ENCODE results near the gene ATP10A.
"Not testable (repeated sequence)": the region's sequence is repeated elsewhere in the genome, so short reads cannot be mapped to it uniquely, and the experiment has no call there.

The ATP10A gene

GRCh38 chr15:25883463-25884259 is 20.5 kb upstream of the ATP10A start:
- peak; percentile 67 to 85 for DNase-seq
- H2BK120ac ChIP-seq (ENCODE audit: insufficient read depth, low read length, poor library complexity) = no peak overlapping the region
- no peak overlapping the region for H3K4ac ChIP-seq (ENCODE audit: low read depth, low read length)
- H3K9me3 ChIP-seq (ENCODE audit: insufficient read depth, low read depth, low read length) = no peaks in the 10 kb centered on the region
- no peak overlapping the region for H3K18ac ChIP-seq (ENCODE audit: low read length)
- H3K23ac ChIP-seq (ENCODE audit: low read length) = no peak overlapping the region
- no peak overlapping the region for H2AK5ac ChIP-seq (ENCODE audit: low read length)
- no peak overlapping the region for H4K8ac ChIP-seq (ENCODE audit: low read depth, low read length)
- H4K12ac ChIP-seq (ENCODE audit: low read depth, low read length) = no peak overlapping the region
- no peak overlapping the region for H3K4me3 ChIP-seq (ENCODE audit: low read depth, low read length)
- H3K4me1 ChIP-seq (ENCODE audit: control insufficient read depth in 1 of 2, insufficient read depth in 2 of 2, low read length in 2 of 2) = no peaks in the 10 kb centered on the region
- H2BK12ac ChIP-seq (ENCODE audit: low read length) = no peak overlapping the region
- no peaks in the 10 kb centered on the region for H3K79me2 ChIP-seq (ENCODE audit: control insufficient read depth, insufficient read depth, low read length, poor library complexity)
- no peak overlapping the region for H3K27ac ChIP-seq (ENCODE audit: low read depth, low read length)
- H3K4me2 ChIP-seq (ENCODE audit: low read length) = no peak overlapping the region
- H3K79me1 ChIP-seq (ENCODE audit: low read length) = no peaks in the 10 kb centered on the region
- no peak overlapping the region for H2BK5ac ChIP-seq (ENCODE audit: low read depth, low read length, poor library complexity)
- no peak overlapping the region for H2AFZ ChIP-seq (ENCODE audit: insufficient read depth, low read length, poor library complexity)
- no peak overlapping the region for H4K91ac ChIP-seq (ENCODE audit: low read depth, low read length)
- H3K14ac ChIP-seq (ENCODE audit: low read length) = no peak overlapping the region
- H3K27me3 ChIP-seq (ENCODE audit: insufficient read depth, low read length) = no peaks in the 10 kb centered on the region
- WGBS (ENCODE audit: extremely low coverage, insufficient coverage, insufficient read length) = no CpG with 5 or more reads among the region's 6 CpGs
- no peaks in the 10 kb centered on the region for H3K36me3 ChIP-seq (ENCODE audit: control insufficient read depth in 1 of 2, insufficient read depth in 2 of 2, low read length in 2 of 2)
- no peak overlapping the region for H3K9ac ChIP-seq (ENCODE audit: low read length)

GRCh38 chr15:25882466-25882865 is 19.3 kb upstream of the ATP10A start:
- Histone ChIP-seq H3K4me2 (ENCODE audit: low read length) (no peak overlapping the region), H3K14ac (ENCODE audit: low read length) (no peak overlapping the region), H3K36me3 (ENCODE audit: control insufficient read depth in 1 of 2, insufficient read depth in 2 of 2, low read length in 2 of 2) (no peaks in the 10 kb centered on the region), H3K18ac (ENCODE audit: low read length) (no peak overlapping the region), H3K79me2 (ENCODE audit: control insufficient read depth, insufficient read depth, low read length, poor library complexity) (no peaks in the 10 kb centered on the region), H4K91ac (ENCODE audit: low read depth, low read length) (no peak overlapping the region), H3K9ac (ENCODE audit: low read length) (no peak overlapping the region), H3K27ac (ENCODE audit: low read depth, low read length) (no peak overlapping the region), H4K8ac (ENCODE audit: low read depth, low read length) (no peak overlapping the region), H3K4me1 (ENCODE audit: control insufficient read depth in 1 of 2, insufficient read depth in 2 of 2, low read length in 2 of 2) (no peaks in the 10 kb centered on the region), H3K27me3 (ENCODE audit: insufficient read depth, low read length) (no peaks in the 10 kb centered on the region), H2AFZ (ENCODE audit: insufficient read depth, low read length, poor library complexity) (no peak overlapping the region), H4K12ac (ENCODE audit: low read depth, low read length) (no peak overlapping the region), H2BK12ac (ENCODE audit: low read length) (no peak overlapping the region), H2AK5ac (ENCODE audit: low read length) (no peak overlapping the region), H3K4ac (ENCODE audit: low read depth, low read length) (no peak overlapping the region), H3K79me1 (ENCODE audit: low read length) (no peaks in the 10 kb centered on the region), H3K9me3 (ENCODE audit: insufficient read depth, low read depth, low read length) (no peaks in the 10 kb centered on the region), H3K4me3 (ENCODE audit: low read depth, low read length) (no peak overlapping the region), H2BK5ac (ENCODE audit: low read depth, low read length, poor library complexity) (no peak overlapping the region), H2BK120ac (ENCODE audit: insufficient read depth, low read length, poor library complexity) (no peak overlapping the region), H3K23ac (ENCODE audit: low read length) (no peak overlapping the region)
- WGBS (ENCODE audit: extremely low coverage, insufficient coverage, insufficient read length) = no CpG with 5 or more reads among the region's 2 CpGs
- DNase-seq = no peak

- not testable (repeated sequence) for H2BK120ac ChIP-seq (ENCODE audit: insufficient read depth, low read length, poor library complexity); DNase-seq; H3K4me2 ChIP-seq (ENCODE audit: low read length); H3K9me3 ChIP-seq (ENCODE audit: insufficient read depth, low read depth, low read length); H3K27ac ChIP-seq (ENCODE audit: low read depth, low read length); H2AK5ac ChIP-seq (ENCODE audit: low read length); H3K4ac ChIP-seq (ENCODE audit: low read depth, low read length); H3K79me1 ChIP-seq (ENCODE audit: low read length); H4K8ac ChIP-seq (ENCODE audit: low read depth, low read length); H4K12ac ChIP-seq (ENCODE audit: low read depth, low read length); H4K91ac ChIP-seq (ENCODE audit: low read depth, low read length); H2BK5ac ChIP-seq (ENCODE audit: low read depth, low read length, poor library complexity); H3K36me3 ChIP-seq (ENCODE audit: control insufficient read depth in 1 of 2, insufficient read depth in 2 of 2, low read length in 2 of 2); H3K79me2 ChIP-seq (ENCODE audit: control insufficient read depth, insufficient read depth, low read length, poor library complexity); H3K4me3 ChIP-seq (ENCODE audit: low read depth, low read length); H3K23ac ChIP-seq (ENCODE audit: low read length); H3K27me3 ChIP-seq (ENCODE audit: insufficient read depth, low read length); H3K14ac ChIP-seq (ENCODE audit: low read length); H3K4me1 ChIP-seq (ENCODE audit: control insufficient read depth in 1 of 2, insufficient read depth in 2 of 2, low read length in 2 of 2); H2AFZ ChIP-seq (ENCODE audit: insufficient read depth, low read length, poor library complexity); H3K18ac ChIP-seq (ENCODE audit: low read length); H2BK12ac ChIP-seq (ENCODE audit: low read length); H3K9ac ChIP-seq (ENCODE audit: low read length)
- WGBS (ENCODE audit: extremely low coverage, insufficient coverage, insufficient read length) = no CpG with 5 or more reads among the region's 6 CpGs
These were observed 17.8 kb upstream of the ATP10A start for GRCh38 chr15:25880877-25881276.

DNA sequence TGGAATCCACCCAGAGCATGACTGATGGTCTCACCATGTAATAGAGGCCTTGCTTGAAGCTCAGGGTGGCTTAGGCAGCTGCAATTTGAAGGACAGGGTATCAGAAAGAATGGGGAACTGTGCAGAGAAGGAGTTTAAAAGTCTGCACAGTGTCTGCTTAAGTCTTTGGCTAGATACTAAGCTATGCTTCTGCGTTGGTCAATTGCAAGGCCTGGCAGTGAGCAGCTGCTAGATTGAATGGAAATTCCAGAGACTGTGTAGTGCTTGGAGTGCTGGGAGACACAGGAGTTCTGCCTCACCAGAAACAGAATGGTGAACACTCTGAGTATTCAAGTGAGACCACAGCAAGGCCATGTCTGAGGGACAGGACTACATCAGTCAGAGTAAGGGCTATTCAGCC is 17.3 kb upstream of the ATP10A start:
- Histone ChIP-seq H3K27me3 (ENCODE audit: insufficient read depth, low read length) (no peaks in the 10 kb centered on the region), H3K79me2 (ENCODE audit: control insufficient read depth, insufficient read depth, low read length, poor library complexity) (no peaks in the 10 kb centered on the region), H3K9ac (ENCODE audit: low read length) (no peak overlapping the region), H4K12ac (ENCODE audit: low read depth, low read length) (no peak overlapping the region), H2BK120ac (ENCODE audit: insufficient read depth, low read length, poor library complexity) (no peak overlapping the region), H2AFZ (ENCODE audit: insufficient read depth, low read length, poor library complexity) (no peak overlapping the region), H3K27ac (ENCODE audit: low read depth, low read length) (no peak overlapping the region), H3K36me3 (ENCODE audit: control insufficient read depth in 1 of 2, insufficient read depth in 2 of 2, low read length in 2 of 2) (no peaks in the 10 kb centered on the region), H2BK5ac (ENCODE audit: low read depth, low read length, poor library complexity) (no peak overlapping the region), H3K14ac (ENCODE audit: low read length) (no peak overlapping the region), H3K4me1 (ENCODE audit: control insufficient read depth in 1 of 2, insufficient read depth in 2 of 2, low read length in 2 of 2) (no peaks in the 10 kb centered on the region), H3K18ac (ENCODE audit: low read length) (no peak overlapping the region), H2AK5ac (ENCODE audit: low read length) (no peak overlapping the region), H2BK12ac (ENCODE audit: low read length) (no peak overlapping the region), H3K79me1 (ENCODE audit: low read length) (no peaks in the 10 kb centered on the region), H3K4ac (ENCODE audit: low read depth, low read length) (no peak overlapping the region), H3K4me2 (ENCODE audit: low read length) (no peak overlapping the region), H3K9me3 (ENCODE audit: insufficient read depth, low read depth, low read length) (no peaks in the 10 kb centered on the region), H4K8ac (ENCODE audit: low read depth, low read length) (no peak overlapping the region), H4K91ac (ENCODE audit: low read depth, low read length) (no peak overlapping the region), H3K4me3 (ENCODE audit: low read depth, low read length) (no peak overlapping the region), H3K23ac (ENCODE audit: low read length) (no peak overlapping the region)
- no peak for DNase-seq
- no CpG with 5 or more reads among the region's 1 CpG for WGBS (ENCODE audit: extremely low coverage, insufficient coverage, insufficient read length)
